Measurements from ENCODE around the gene BAHCC1.

Gene BAHCC1

DNA sequence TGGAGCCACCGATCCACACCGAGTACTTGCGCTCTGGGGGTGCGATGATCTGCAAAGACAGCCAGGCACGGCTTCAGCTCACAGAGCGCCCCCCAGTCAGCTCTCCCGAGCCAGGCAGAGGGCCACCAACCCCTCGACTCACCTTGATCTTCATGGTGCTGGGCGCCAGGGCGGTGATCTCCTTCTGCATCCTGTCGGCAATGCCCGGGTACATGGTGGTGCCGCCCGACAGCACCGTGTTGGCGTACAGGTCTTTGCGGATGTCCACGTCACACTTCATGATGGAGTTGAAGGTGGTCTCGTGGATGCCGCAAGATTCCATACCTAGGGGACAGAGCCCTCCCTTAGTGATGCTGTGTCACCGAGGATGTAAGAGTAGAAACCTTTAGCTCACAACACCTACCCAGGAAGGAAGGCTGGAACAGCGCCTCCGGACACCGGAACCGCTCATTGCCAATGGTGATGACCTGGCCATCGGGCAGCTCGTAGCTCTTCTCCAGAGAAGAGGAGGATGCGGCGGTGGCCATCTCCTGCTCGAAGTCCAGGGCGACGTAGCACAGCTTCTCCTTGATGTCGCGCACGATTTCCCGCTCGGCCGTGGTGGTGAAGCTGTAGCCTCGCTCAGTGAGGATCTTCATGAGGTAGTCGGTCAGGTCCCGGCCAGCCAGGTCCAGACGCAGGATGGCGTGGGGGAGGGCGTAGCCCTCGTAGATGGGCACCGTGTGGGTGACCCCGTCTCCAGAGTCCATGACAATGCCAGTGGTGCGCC, 115.7 kb downstream of the BAHCC1 start:
- Histone ChIP-seq H3K79me2 (ENCODE audit: insufficient read depth, low read length) (peaks cover 6% of the 10 kb centered on the region; the same call in 1 of the 2 replicates), H4K20me1 (ENCODE audit: insufficient read depth, low read length) (no peaks in the 10 kb centered on the region), H3F3A (ENCODE audit: insufficient read depth, low read length) (peaks cover 37% of the 10 kb centered on the region)

DNA sequence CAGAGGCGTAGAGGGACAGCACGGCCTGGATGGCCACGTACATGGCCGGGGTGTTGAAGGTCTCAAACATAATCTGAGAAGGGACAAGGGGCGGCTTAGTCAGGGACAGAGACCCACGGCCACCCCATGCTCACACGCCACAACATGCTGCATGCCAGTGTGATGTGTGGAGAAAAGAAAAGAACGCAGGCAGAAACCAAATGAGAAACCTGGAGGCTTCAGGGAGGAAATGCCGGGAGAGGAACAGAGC, 116.2 kb downstream of the BAHCC1 start:
- H3F3A ChIP-seq (ENCODE audit: insufficient read depth, low read length): peaks cover 40% of the 10 kb centered on the region

More for the DNA sequence above, 115.7 kb downstream of the BAHCC1 start:
- Histone ChIP-seq H3K9me3 (ENCODE audit: low read length) (no peaks in the 10 kb centered on the region), H3K36me3 (ENCODE audit: insufficient read depth, low read length) (peaks cover 42% of the 10 kb centered on the region), H3K27ac (ENCODE audit: low read depth, low read length, poor library complexity, severe bottlenecking) (peak overlapping the region; percentile 71), H3K9ac (ENCODE audit: low read length) (peak overlapping the region; percentile 98), H3K4me3 (ENCODE audit: low read depth, low read length, poor library complexity, severe bottlenecking) (peak overlapping the region; percentile 99), H3K27me3 (ENCODE audit: insufficient read depth, low read length) (no peaks in the 10 kb centered on the region), H3K9me2 (ENCODE audit: low read depth, low read length) (no peaks in the 10 kb centered on the region), H3K4me1 (ENCODE audit: insufficient read depth, low read length, severe bottlenecking) (peaks cover 49% of the 10 kb centered on the region), H2AFZ (ENCODE audit: low read length) (no peak overlapping the region), H3K4me2 (ENCODE audit: low read length) (peak overlapping the region; percentile 78)
- no peak for TF ChIP-seq EZH2 (IDR thresholded peaks at IDR 0.05; ENCODE audit: borderline replicate concordance, low read length)
- TF ChIP-seq, protein P1, sequence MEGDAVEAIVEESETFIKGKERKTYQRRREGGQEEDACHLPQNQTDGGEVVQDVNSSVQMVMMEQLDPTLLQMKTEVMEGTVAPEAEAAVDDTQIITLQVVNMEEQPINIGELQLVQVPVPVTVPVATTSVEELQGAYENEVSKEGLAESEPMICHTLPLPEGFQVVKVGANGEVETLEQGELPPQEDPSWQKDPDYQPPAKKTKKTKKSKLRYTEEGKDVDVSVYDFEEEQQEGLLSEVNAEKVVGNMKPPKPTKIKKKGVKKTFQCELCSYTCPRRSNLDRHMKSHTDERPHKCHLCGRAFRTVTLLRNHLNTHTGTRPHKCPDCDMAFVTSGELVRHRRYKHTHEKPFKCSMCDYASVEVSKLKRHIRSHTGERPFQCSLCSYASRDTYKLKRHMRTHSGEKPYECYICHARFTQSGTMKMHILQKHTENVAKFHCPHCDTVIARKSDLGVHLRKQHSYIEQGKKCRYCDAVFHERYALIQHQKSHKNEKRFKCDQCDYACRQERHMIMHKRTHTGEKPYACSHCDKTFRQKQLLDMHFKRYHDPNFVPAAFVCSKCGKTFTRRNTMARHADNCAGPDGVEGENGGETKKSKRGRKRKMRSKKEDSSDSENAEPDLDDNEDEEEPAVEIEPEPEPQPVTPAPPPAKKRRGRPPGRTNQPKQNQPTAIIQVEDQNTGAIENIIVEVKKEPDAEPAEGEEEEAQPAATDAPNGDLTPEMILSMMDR (IDR thresholded peaks at IDR 0.05; ENCODE audit: low read length): no peak

DNA sequence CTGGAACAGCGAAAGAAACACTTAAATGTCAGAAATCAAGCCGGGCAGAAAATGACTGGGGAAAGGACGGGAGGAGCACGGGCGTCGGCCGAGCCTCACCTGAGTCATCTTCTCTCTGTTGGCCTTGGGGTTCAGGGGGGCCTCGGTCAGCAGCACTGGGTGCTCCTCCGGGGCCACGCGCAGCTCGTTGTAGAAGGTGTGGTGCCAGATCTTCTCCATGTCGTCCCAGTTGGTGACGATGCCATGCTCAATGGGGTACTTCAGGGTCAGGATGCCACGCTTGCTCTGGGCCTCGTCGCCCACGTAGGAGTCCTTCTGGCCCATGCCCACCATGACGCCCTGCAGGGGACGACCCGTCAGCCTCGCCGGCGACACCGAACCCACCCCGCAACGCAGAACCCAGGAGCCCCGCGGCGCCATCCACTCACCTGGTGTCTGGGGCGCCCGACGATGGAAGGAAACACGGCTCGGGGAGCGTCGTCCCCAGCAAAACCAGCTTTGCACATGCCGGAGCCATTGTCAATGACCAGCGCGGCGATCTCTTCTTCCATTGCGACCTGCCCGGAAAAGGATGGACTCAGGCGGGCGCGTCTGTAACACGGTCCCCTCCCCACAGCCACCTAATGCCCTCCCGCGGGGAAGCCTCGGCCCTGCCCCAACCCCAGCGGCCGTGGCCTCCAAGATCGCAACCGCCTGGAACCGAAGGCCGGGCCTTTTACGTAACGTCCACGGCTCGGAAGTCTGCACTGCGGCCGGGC, 116.7 kb downstream of the BAHCC1 start:
- Histone ChIP-seq H3K27ac (ENCODE audit: low read depth, low read length, poor library complexity, severe bottlenecking) (peak overlapping the region; percentile 71), H4K20me1 (ENCODE audit: insufficient read depth, low read length) (no peaks in the 10 kb centered on the region), H3K4me2 (ENCODE audit: low read length) (peak overlapping the region; percentile 78), H3K4me1 (ENCODE audit: insufficient read depth, low read length, severe bottlenecking) (peaks cover 59% of the 10 kb centered on the region), H2AFZ (ENCODE audit: low read length) (no peak overlapping the region), H3K9me2 (ENCODE audit: low read depth, low read length) (no peaks in the 10 kb centered on the region), H3K36me3 (ENCODE audit: insufficient read depth, low read length) (peaks cover 42% of the 10 kb centered on the region), H3K27me3 (ENCODE audit: insufficient read depth, low read length) (no peaks in the 10 kb centered on the region), H3F3A (ENCODE audit: insufficient read depth, low read length) (peaks cover 40% of the 10 kb centered on the region), H3K4me3 (ENCODE audit: low read depth, low read length, poor library complexity, severe bottlenecking) (peak overlapping the region; percentile 99), H3K9me3 (ENCODE audit: low read length) (no peaks in the 10 kb centered on the region), H3K79me2 (ENCODE audit: insufficient read depth, low read length) (peaks cover 6% of the 10 kb centered on the region; the same call in 1 of the 2 replicates), H3K9ac (ENCODE audit: low read length) (peak overlapping the region; percentile 98)
- TF ChIP-seq, protein P1 (IDR thresholded peaks at IDR 0.05; ENCODE audit: low read length): no peak
- TF ChIP-seq EZH2 (IDR thresholded peaks at IDR 0.05; ENCODE audit: borderline replicate concordance, low read length): no peak

More for the DNA sequence above, 116.2 kb downstream of the BAHCC1 start:
- peak overlapping the region; percentile 71 for H3K27ac ChIP-seq (ENCODE audit: low read depth, low read length, poor library complexity, severe bottlenecking)
- peaks cover 42% of the 10 kb centered on the region for H3K36me3 ChIP-seq (ENCODE audit: insufficient read depth, low read length)
- H3K9ac ChIP-seq (ENCODE audit: low read length): peak overlapping the region; percentile 98
- peaks cover 6% of the 10 kb centered on the region; the same call in 1 of the 2 replicates for H3K79me2 ChIP-seq (ENCODE audit: insufficient read depth, low read length)
- peaks cover 54% of the 10 kb centered on the region for H3K4me1 ChIP-seq (ENCODE audit: insufficient read depth, low read length, severe bottlenecking)
- no peak overlapping the region for H2AFZ ChIP-seq (ENCODE audit: low read length)
- H3K9me3 ChIP-seq (ENCODE audit: low read length): no peaks in the 10 kb centered on the region
- H3K27me3 ChIP-seq (ENCODE audit: insufficient read depth, low read length): no peaks in the 10 kb centered on the region
- peak overlapping the region; percentile 99 for H3K4me3 ChIP-seq (ENCODE audit: low read depth, low read length, poor library complexity, severe bottlenecking)
- H4K20me1 ChIP-seq (ENCODE audit: insufficient read depth, low read length): no peaks in the 10 kb centered on the region
- H3K4me2 ChIP-seq (ENCODE audit: low read length): peak overlapping the region; percentile 78
- H3K9me2 ChIP-seq (ENCODE audit: low read depth, low read length): no peaks in the 10 kb centered on the region
- TF ChIP-seq, protein P1 (IDR thresholded peaks at IDR 0.05; ENCODE audit: low read length): no peak
- no peak for TF ChIP-seq EZH2 (IDR thresholded peaks at IDR 0.05; ENCODE audit: borderline replicate concordance, low read length)

Data from OCI-LY1 (cell line).